Hematopoietic multipotent progenitor cell (in vitro differentiated cells): ENCODE data around the gene POFUT2. TPM values are rescaled to one million over a fixed set of nuclear protein-coding genes. Genes with fewer than 3 reads are reported as not detected.
"Not testable (repeated sequence)": the region's sequence is repeated elsewhere in the genome, so short reads cannot be mapped to it uniquely, and the experiment has no call there.

ENCODE experiments used
- DNase-seq, 3 donors: peaks; one replicate each; pipeline ENCODE4 v3.0.0-alpha.2; 2011 to 2015; ENCODE audit warnings: low read depth in 2 of 3, low spot score in 2 of 3
- total RNA-seq: library from RNA; depleted of rRNA; stranded (reverse); fragments of >200 nt; gene quantifications from one replicate; pipeline ENCODE4 v1.2.3, GENCODE V29; 2012

Gene POFUT2
- total RNA-seq, 1 donor, result 17.0 TPM

GRCh38 chr21:45326891-45327440 lies 39.3 kb upstream of the POFUT2 start:
- peak in 1 of 3 donors; percentile 8 for DNase-seq

- peak in 1 of 3 donors; percentile 14 for DNase-seq
Observed at GRCh38 chr21:45326169-45326851, 38.6 kb upstream of the POFUT2 start.

GRCh38 chr21:45325206-45326168 lies 37.8 kb upstream of the POFUT2 start:
- DNase-seq, result no peak

- no peak for DNase-seq
Observed at GRCh38 chr21:45324489-45325205, 37.0 kb upstream of the POFUT2 start.

GRCh38 chr21:45323487-45324311 lies 36.0 kb upstream of the POFUT2 start:
- DNase-seq, result no peak

GRCh38 chr21:45322960-45323461 lies 35.3 kb upstream of the POFUT2 start:
- DNase-seq, result no peak

GRCh38 chr21:45322231-45322959 lies 34.7 kb upstream of the POFUT2 start:
- peak in 1 of 3 donors; percentile 17 for DNase-seq

- DNase-seq, result peak in 1 of 3 donors; percentile 6
Observed at GRCh38 chr21:45320261-45321025, 32.7 kb upstream of the POFUT2 start.

GRCh38 chr21:45319461-45320211 lies 31.9 kb upstream of the POFUT2 start:
- DNase-seq, result peak in 2 of 3 donors; percentile 26 to 27

- no peak for DNase-seq
Observed at GRCh38 chr21:45318556-45319404, 31.1 kb upstream of the POFUT2 start.

GRCh38 chr21:45318146-45318555 lies 30.5 kb upstream of the POFUT2 start:
- DNase-seq, result no peak

GRCh38 chr21:45317398-45318145 lies 29.9 kb upstream of the POFUT2 start:
- no peak for DNase-seq

- no peak for DNase-seq
Observed at GRCh38 chr21:45316871-45317397, 29.2 kb upstream of the POFUT2 start.

- not testable (repeated sequence) for DNase-seq
Observed at GRCh38 chr21:45315676-45316470, 28.2 kb upstream of the POFUT2 start.

GRCh38 chr21:45313682-45314081 lies 26.0 kb upstream of the POFUT2 start:
- no peak for DNase-seq
